ENCODE measurements around the gene KISS1R. TPM values are rescaled to one million over a fixed set of nuclear protein-coding genes. Genes with fewer than 3 reads are reported as not detected.

The KISS1R gene
- total RNA-seq, result not detected
- not detected for polyA plus RNA-seq

GRCh38 chr19:917323-918151 lies at the start of gene KISS1R:
Gene KISS1R, plus strand, starts transcription at chr19:917333. Its CDS starts 170 bp downstream, at chr19:917503.
- TF ChIP-seq, protein P1, sequence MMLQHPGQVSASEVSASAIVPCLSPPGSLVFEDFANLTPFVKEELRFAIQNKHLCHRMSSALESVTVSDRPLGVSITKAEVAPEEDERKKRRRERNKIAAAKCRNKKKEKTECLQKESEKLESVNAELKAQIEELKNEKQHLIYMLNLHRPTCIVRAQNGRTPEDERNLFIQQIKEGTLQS (IDR thresholded peaks at IDR 0.05), result no peak
- peak; percentile 34 to 61 for TF ChIP-seq RAD21 (IDR thresholded peaks at IDR 0.05)
- no peak for TF ChIP-seq FOXA2 (IDR thresholded peaks at IDR 0.05)
- TF ChIP-seq CTCF (IDR thresholded peaks at IDR 0.05; ENCODE audit: low read depth, low read length, missing input control), result peak; percentile 23
- TF ChIP-seq EGR1 (IDR thresholded peaks at IDR 0.05; ENCODE audit: low read depth in 2 of 2), result no peak
- Histone ChIP-seq H3K36me3 (ENCODE audit: control insufficient read depth in 4 of 4, insufficient read depth in 3 of 4, low read depth in 1 of 4, low read length in 3 of 4) (no peaks in the 10 kb centered on the region), H3K4me3 (ENCODE audit: low read depth in 1 of 3, low read length in 3 of 3) (peak within 1 kb of the TSS in 1 of 3 donors; percentile 35), H3K9ac (ENCODE audit: low read depth in 1 of 2, low read length in 2 of 2) (no peak within 1 kb of the TSS), H3K4me1 (ENCODE audit: control insufficient read depth in 4 of 4, insufficient read depth in 4 of 4, low read length in 3 of 4) (peaks cover 0 to 32% (median 16%) of the 10 kb centered on the region in 4 donors), H3K27me3 (ENCODE audit: control insufficient read depth in 4 of 4, insufficient read depth in 4 of 4, low read length in 3 of 4) (peaks cover 0 to 15% (median 3%) of the 10 kb centered on the region in 4 donors), H3K27ac (ENCODE audit: low read depth in 1 of 2, low read length in 2 of 2) (no peak within 1 kb of the TSS), H3K9me3 (ENCODE audit: control insufficient read depth in 4 of 4, low read length in 3 of 4) (no peaks in the 10 kb centered on the region)
- 2% methylated on average over 87 of the region's 87 CpGs for WGBS
- peak; percentile 54 for DNase-seq (ENCODE audit: low spot score)

- 96% methylated on average over 39 of the region's 39 CpGs for WGBS
- Histone ChIP-seq H3K27ac (ENCODE audit: low read depth in 1 of 2, low read length in 2 of 2) (no peak overlapping the region), H3K9me3 (ENCODE audit: control insufficient read depth in 4 of 4, low read length in 3 of 4) (no peaks in the 10 kb centered on the region), H3K4me1 (ENCODE audit: control insufficient read depth in 4 of 4, insufficient read depth in 4 of 4, low read length in 3 of 4) (peaks cover 0 to 9% (median 3%) of the 10 kb centered on the region in 4 donors), H3K27me3 (ENCODE audit: control insufficient read depth in 4 of 4, insufficient read depth in 4 of 4, low read length in 3 of 4) (no peaks in the 10 kb centered on the region), H3K4me3 (ENCODE audit: low read depth in 1 of 3, low read length in 3 of 3) (no peak overlapping the region), H3K36me3 (ENCODE audit: control insufficient read depth in 4 of 4, insufficient read depth in 3 of 4, low read depth in 1 of 4, low read length in 3 of 4) (peaks cover 0 to 32% (median 9%) of the 10 kb centered on the region in 4 donors), H3K9ac (ENCODE audit: low read depth in 1 of 2, low read length in 2 of 2) (no peak overlapping the region)
- no peak for DNase-seq (ENCODE audit: low spot score)
- TF ChIP-seq EGR1 (IDR thresholded peaks at IDR 0.05; ENCODE audit: low read depth in 2 of 2), result no peak
- no peak for TF ChIP-seq CTCF (IDR thresholded peaks at IDR 0.05; ENCODE audit: low read depth, low read length, missing input control)
- no peak for TF ChIP-seq NR2F2 (IDR thresholded peaks at IDR 0.05)
- no peak for TF ChIP-seq TAF1 (conservative IDR thresholded peaks at IDR 0.05)
- TF ChIP-seq HNF4A (conservative IDR thresholded peaks at IDR 0.05), result no peak
- TF ChIP-seq, protein P2, sequence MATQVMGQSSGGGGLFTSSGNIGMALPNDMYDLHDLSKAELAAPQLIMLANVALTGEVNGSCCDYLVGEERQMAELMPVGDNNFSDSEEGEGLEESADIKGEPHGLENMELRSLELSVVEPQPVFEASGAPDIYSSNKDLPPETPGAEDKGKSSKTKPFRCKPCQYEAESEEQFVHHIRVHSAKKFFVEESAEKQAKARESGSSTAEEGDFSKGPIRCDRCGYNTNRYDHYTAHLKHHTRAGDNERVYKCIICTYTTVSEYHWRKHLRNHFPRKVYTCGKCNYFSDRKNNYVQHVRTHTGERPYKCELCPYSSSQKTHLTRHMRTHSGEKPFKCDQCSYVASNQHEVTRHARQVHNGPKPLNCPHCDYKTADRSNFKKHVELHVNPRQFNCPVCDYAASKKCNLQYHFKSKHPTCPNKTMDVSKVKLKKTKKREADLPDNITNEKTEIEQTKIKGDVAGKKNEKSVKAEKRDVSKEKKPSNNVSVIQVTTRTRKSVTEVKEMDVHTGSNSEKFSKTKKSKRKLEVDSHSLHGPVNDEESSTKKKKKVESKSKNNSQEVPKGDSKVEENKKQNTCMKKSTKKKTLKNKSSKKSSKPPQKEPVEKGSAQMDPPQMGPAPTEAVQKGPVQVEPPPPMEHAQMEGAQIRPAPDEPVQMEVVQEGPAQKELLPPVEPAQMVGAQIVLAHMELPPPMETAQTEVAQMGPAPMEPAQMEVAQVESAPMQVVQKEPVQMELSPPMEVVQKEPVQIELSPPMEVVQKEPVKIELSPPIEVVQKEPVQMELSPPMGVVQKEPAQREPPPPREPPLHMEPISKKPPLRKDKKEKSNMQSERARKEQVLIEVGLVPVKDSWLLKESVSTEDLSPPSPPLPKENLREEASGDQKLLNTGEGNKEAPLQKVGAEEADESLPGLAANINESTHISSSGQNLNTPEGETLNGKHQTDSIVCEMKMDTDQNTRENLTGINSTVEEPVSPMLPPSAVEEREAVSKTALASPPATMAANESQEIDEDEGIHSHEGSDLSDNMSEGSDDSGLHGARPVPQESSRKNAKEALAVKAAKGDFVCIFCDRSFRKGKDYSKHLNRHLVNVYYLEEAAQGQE (IDR thresholded peaks at IDR 0.05), result no peak
- no peak for TF ChIP-seq RAD21 (IDR thresholded peaks at IDR 0.05)
- TF ChIP-seq SP1 (IDR thresholded peaks at IDR 0.05), result no peak
- no peak for TF ChIP-seq FOXA1 (IDR thresholded peaks at IDR 0.05)
These were observed 49.2 kb upstream of the KISS1R start for GRCh38 chr19:867855-868457.

All from liver (tissue), 9 donors.